GM06990 (cell line): ENCODE results near the gene ADCY3.

Source experiments
- DNase-seq: peaks from one replicate; pipeline ENCODE4 v3.0.0-alpha.2; 2011; ENCODE audit not compliant: insufficient read length; ENCODE audit errors: extremely low read depth
- H3K27me3 ChIP-seq: replicated peaks from 2 replicates; pipeline ENCODE4 v1.6.0; 2011; ENCODE audit warnings: low read length; ENCODE audit not compliant: control insufficient read depth, insufficient read depth
- H3K36me3 ChIP-seq: 2 replicates; pipeline ENCODE4 v1.5.1; 2011; ENCODE audit warnings: low read length; ENCODE audit not compliant: control insufficient read depth, insufficient read depth
- H3K4me3 ChIP-seq: replicated peaks from 2 replicates; pipeline ENCODE4 v1.5.1; 2011; ENCODE audit warnings: low read depth, mild to moderate bottlenecking, control low read depth, low read length
- CTCF ChIP-seq: IDR thresholded peaks from 2 replicates; pipeline ENCODE4 v1.5.1; 2011; ENCODE audit warnings: low read length, control low read depth, mild to moderate bottlenecking, inconsistent platforms; ENCODE audit not compliant: insufficient read depth, poor library complexity, severe bottlenecking

ADCY3 gene

GRCh38 chr2:24920098-24920808 lies at the start of gene ADCY3:
ADCY3 (minus strand) TSS chr2:24920237; CDS start chr2:24918987, 1,250 bp downstream.
- H3K4me3 ChIP-seq, result peak within 1 kb of the TSS; percentile 58
- peaks cover 2% of the 10 kb centered on the region for H3K36me3 ChIP-seq
- no peaks in the 10 kb centered on the region for H3K27me3 ChIP-seq
- peak; percentile 82 for DNase-seq
- no peak for TF ChIP-seq CTCF

- H3K27me3 ChIP-seq, result no peaks in the 10 kb centered on the region
- no peak for TF ChIP-seq CTCF
- no peaks in the 10 kb centered on the region; the same call in 1 of the 2 replicates for H3K36me3 ChIP-seq
- no peak for DNase-seq
- H3K4me3 ChIP-seq, result no peak overlapping the region
These were observed 49.7 kb upstream of the ADCY3 start for GRCh38 chr2:24969784-24970183.

DNA sequence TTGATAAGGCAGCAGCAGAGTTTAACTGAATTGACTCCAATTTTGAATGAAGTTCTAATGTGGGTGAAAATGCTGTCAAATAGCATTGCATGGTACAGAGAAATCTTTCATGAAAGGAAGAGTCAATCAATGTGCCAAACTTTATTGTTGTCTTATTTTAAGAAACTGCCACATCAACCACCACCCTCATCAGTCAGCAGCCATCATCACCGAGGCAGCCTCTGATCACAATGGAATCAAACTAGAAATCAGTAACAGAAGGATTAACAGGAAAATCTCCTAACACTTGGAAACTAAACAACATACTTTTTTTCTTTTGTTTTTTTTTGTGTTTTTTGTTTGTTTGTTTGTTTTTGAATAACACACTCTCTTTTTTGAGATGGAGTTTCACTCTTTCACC lies 41.9 kb upstream of the ADCY3 start:
- no peak for TF ChIP-seq CTCF
- peaks cover 6% of the 10 kb centered on the region for H3K36me3 ChIP-seq
- H3K27me3 ChIP-seq, result no peaks in the 10 kb centered on the region
- no peak for DNase-seq
- no peak overlapping the region for H3K4me3 ChIP-seq

DNA sequence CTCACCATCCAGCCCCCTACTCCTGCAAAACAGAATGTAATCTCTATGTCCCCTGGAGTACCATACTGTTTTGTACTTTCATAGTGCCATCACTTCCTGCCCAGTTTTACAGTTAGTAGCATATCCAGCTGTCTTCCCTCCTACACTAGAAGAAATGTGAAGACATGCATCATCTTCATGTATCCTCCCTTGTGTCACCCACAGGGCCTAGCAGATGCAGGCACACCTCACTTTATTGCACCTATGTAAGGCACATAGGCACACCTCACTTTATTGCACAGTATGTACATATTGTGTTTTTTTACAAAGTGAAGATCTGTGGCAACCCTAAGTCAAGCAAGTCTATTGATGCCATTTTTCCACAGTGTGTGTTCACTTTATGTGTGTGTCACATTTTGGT lies 39.7 kb upstream of the ADCY3 start:
- TF ChIP-seq CTCF, result no peak
- DNase-seq, result no peak
- Histone ChIP-seq H3K4me3 (no peak overlapping the region), H3K27me3 (no peaks in the 10 kb centered on the region), H3K36me3 (peaks cover 8% of the 10 kb centered on the region)

- peaks cover 13% of the 10 kb centered on the region for H3K36me3 ChIP-seq
- no peak overlapping the region for H3K4me3 ChIP-seq
- TF ChIP-seq CTCF, result no peak
- H3K27me3 ChIP-seq, result no peaks in the 10 kb centered on the region
- no peak for DNase-seq
These were observed 38.4 kb upstream of the ADCY3 start for GRCh38 chr2:24958411-24958935.
